Heart left ventricle (tissue), 16 donors: ENCODE measurements around the gene TTLL9. TPM values are rescaled to one million over a fixed set of nuclear protein-coding genes. Genes with fewer than 3 reads are reported as not detected.

Source experiments
- ATAC-seq, 4 donors: fragments of 200-7000 bp; cut with Tn5 transposase; one replicate each; pipeline ENCODE4 v1.9.1; 2020 to 2022; ENCODE audit warnings: moderate library complexity in 4 of 4, mild to moderate bottlenecking in 3 of 4, moderate number of reproducible peaks in 1 of 4
- DNase-seq, 5 donors: peaks; one replicate each; pipeline ENCODE4 v3.0.0-alpha.2; 2020
- H3K27ac ChIP-seq, 12 donors: fragments of 200-600 bp; sonication (generic) in 4 of 12; one replicate each; pipeline versions ENCODE4 v1.5.0 to v1.8.0; 2016 to 2022; ENCODE audit warnings: mild to moderate bottlenecking in 2 of 12
- H3K27me3 ChIP-seq, 9 donors: fragments of 200-600 bp; sonication (generic) in 2 of 9; one replicate each; pipeline versions ENCODE4 v1.5.1 to v1.8.0; 2016 to 2022; ENCODE audit warnings: mild to moderate bottlenecking in 3 of 9
- H3K36me3 ChIP-seq, 9 donors: fragments of 200-600 bp; sonication (generic) in 2 of 9; one replicate each; pipeline versions ENCODE4 v1.5.0 to v1.8.0; 2018 to 2022; ENCODE audit warnings: mild to moderate bottlenecking in 2 of 9
- H3K4me1 ChIP-seq, 12 donors: fragments of 200-600 bp; sonication (generic) in 4 of 12; one replicate each; pipeline versions ENCODE4 v1.5.0 to v1.8.0; 2016 to 2022; ENCODE audit warnings: mild to moderate bottlenecking in 3 of 12
- H3K4me3 ChIP-seq, 12 donors: fragments of 200-600 bp; sonication (generic) in 4 of 12; one replicate each; pipeline versions ENCODE4 v1.5.0 to v1.8.0; 2017 to 2022; ENCODE audit warnings: mild to moderate bottlenecking in 9 of 12, moderate library complexity in 4 of 12
- H3K9me3 ChIP-seq, 12 donors: fragments of 200-600 bp; sonication (generic) in 4 of 12; one replicate each; pipeline versions ENCODE4 v1.5.0 to v1.8.0; 2016 to 2022; ENCODE audit warnings: mild to moderate bottlenecking in 1 of 12
- CTCF ChIP-seq, 12 donors: fragments of 200-600 bp; sonication (generic) in 4 of 12; IDR thresholded peaks; one replicate each; pipeline versions ENCODE4 v1.5.0 to v1.8.0; 2018 to 2022; ENCODE audit warnings: antibody characterized with exemption in 12 of 12, mild to moderate bottlenecking in 5 of 12
- POLR2A ChIP-seq, 2 donors: fragments of 450-650 bp; IDR thresholded peaks; one replicate each; pipeline ENCODE4 v1.6.1; 2017; ENCODE audit warnings: antibody characterized with exemption in 2 of 2, mild to moderate bottlenecking in 2 of 2, moderate library complexity in 2 of 2
- WGBS, 4 donors: extraction: QIAGEN DNeasy Blood & Tissue Kit in 2 of 4; methylation state at CpG; one replicate each; pipeline versions ENCODE4 v1.1.5 to v1.1.7; 2013 to 2018; 5-methylcytosine and 5-hydroxymethylcytosine counted together
- intact Hi-C, 10 donors: fragments of 100-400 bp; cut with DNase I; formaldehyde crosslinking; loops; one replicate each; pipeline versions ENCODE4 v1.11.1 to v1.14.2; 2022
- polyA plus RNA-seq, 2 donors: library from polyadenylated mRNA; stranded (reverse); fragments of 200-250 nt; gene quantifications; one replicate each; pipeline ENCODE4 v1.2.3, GENCODE V29; 2013
- total RNA-seq, 9 donors: library from RNA; depleted of rRNA in 2 of 9; stranded (reverse); fragments of >200 nt in 2 of 9; fragmentation: NEBNext Ultra II Directional in 3 of 9; extraction: Animal tissue kit (Norgen Biotek cat#: 25700) in 3 of 9; gene quantifications; one replicate each; pipeline versions ENCODE4 v1.1.0 to v1.2.4, GENCODE V29; 2016 to 2023
- donor health status: ischemic (EF 13 %, LVEDD 7.1; RV severe dilation, severe dysfunction).
- donor health status: healthy with polysubstance abuse.
- donor health status: DM: no; HTN: yes; CAD: no.
- donor health status: DM: no; HTN: no; CAD: no.
- donor health status: ischemic (EF 25% LVEDD 6.9; RV normal size, moderate dysfunction).
- donor health status: ischemic (EF 25% LVEDD 5.7; RV mildly dilated, moderate dysfunction).
- donor health status: healthy.
- donor health status: DM: yes; HTN: yes; CAD: no.
- donor health status: ischemic (EF 35%, LVEDD 5.7; RV mildly dilated, moderate dysfunction).
- donor health status: nonischemic (EF 11% LVEDD 7.7; RV severe dilation, severe dysfunction).
- donor health status: DM: yes; HTN: yes; CAD: no.
- donor health status: PGD.
- donor health status: ischemic (EF 29% LVEDD 5.4; RV normal size, mild dysfunction).
- donor health status: nonischemic (EF 23%, LVEDD 6.1; RV moderate dilation, normal function).

Gene TTLL9
- total and polyA plus RNA-seq, 11 donors = not detected

- no peak for TF ChIP-seq POLR2A (IDR thresholded peaks at IDR 0.05)
- TF ChIP-seq CTCF (IDR thresholded peaks at IDR 0.05) = no peak
- WGBS, 4 donors = 80 to 81% (median 80%) methylated on average over 9 of the region's 9 CpGs
- H3K36me3 ChIP-seq = no peaks in the 10 kb centered on the region
- intact Hi-C loops = no loop called here
- no peak overlapping the region for H3K27ac ChIP-seq
- no peak overlapping the region for H3K4me3 ChIP-seq
- H3K27me3 ChIP-seq = no peaks in the 10 kb centered on the region
- no peaks in the 10 kb centered on the region for H3K9me3 ChIP-seq
- H3K4me1 ChIP-seq = peaks cover 0 to 11% (median 0%) of the 10 kb centered on the region in 12 donors
- ATAC-seq (no peak), DNase-seq (no peak)
Observed at GRCh38 chr20:31897541-31897940, 27.1 kb downstream of the TTLL9 start.

GRCh38 chr20:31901615-31902014 is 31.2 kb downstream of the TTLL9 start:
- DNase-seq = no peak
- Histone ChIP-seq H3K27me3 (no peaks in the 10 kb centered on the region), H3K9me3 (no peaks in the 10 kb centered on the region), H3K4me1 (no peaks in the 10 kb centered on the region), H3K4me3 (no peak overlapping the region), H3K27ac (no peak overlapping the region), H3K36me3 (no peaks in the 10 kb centered on the region)
- 86 to 90% (median 87%) methylated on average over 6 of the region's 6 CpGs for WGBS, 4 donors
- intact Hi-C loops = no loop called here
- TF ChIP-seq CTCF (IDR thresholded peaks at IDR 0.05) (no peak), POLR2A (IDR thresholded peaks at IDR 0.05) (no peak)
- no peak for ATAC-seq

GRCh38 chr20:31903627-31904386 is 33.4 kb downstream of the TTLL9 start:
- intact Hi-C loops = no loop called here
- no peak overlapping the region for H3K4me3 ChIP-seq
- TF ChIP-seq CTCF (IDR thresholded peaks at IDR 0.05) = no peak
- TF ChIP-seq POLR2A (IDR thresholded peaks at IDR 0.05) = no peak
- no peak overlapping the region for H3K27ac ChIP-seq
- no peaks in the 10 kb centered on the region for H3K27me3 ChIP-seq
- DNase-seq (no peak), ATAC-seq (no peak)
- no peaks in the 10 kb centered on the region for H3K36me3 ChIP-seq
- no peaks in the 10 kb centered on the region for H3K9me3 ChIP-seq
- WGBS, 4 donors = 42 to 54% (median 51%) methylated on average over 1 of the region's 1 CpG
- H3K4me1 ChIP-seq = no peaks in the 10 kb centered on the region

- 67 to 87% (median 76%) methylated on average over 5 of the region's 5 CpGs for WGBS, 4 donors
- intact Hi-C loops = loop anchor here in 1 of 10 donors (5.0 kb wide), 1 partner anchor 39 kb away; no protein-coding TSS in a partner anchor
Observed at GRCh38 chr20:31906001-31906400, 35.6 kb downstream of the TTLL9 start.

More at GRCh38 chr20:31906001-31906400, 35.6 kb downstream of the TTLL9 start:
- Histone ChIP-seq H3K4me3 (no peak overlapping the region), H3K36me3 (no peaks in the 10 kb centered on the region), H3K4me1 (no peaks in the 10 kb centered on the region), H3K9me3 (no peaks in the 10 kb centered on the region), H3K27me3 (no peaks in the 10 kb centered on the region), H3K27ac (no peak overlapping the region)
- no peak for TF ChIP-seq POLR2A (IDR thresholded peaks at IDR 0.05)
- TF ChIP-seq CTCF (IDR thresholded peaks at IDR 0.05) = no peak
- no peak for DNase-seq
- ATAC-seq = no peak
